ENCODE data around the gene LSM6.

The LSM6 gene

DNA sequence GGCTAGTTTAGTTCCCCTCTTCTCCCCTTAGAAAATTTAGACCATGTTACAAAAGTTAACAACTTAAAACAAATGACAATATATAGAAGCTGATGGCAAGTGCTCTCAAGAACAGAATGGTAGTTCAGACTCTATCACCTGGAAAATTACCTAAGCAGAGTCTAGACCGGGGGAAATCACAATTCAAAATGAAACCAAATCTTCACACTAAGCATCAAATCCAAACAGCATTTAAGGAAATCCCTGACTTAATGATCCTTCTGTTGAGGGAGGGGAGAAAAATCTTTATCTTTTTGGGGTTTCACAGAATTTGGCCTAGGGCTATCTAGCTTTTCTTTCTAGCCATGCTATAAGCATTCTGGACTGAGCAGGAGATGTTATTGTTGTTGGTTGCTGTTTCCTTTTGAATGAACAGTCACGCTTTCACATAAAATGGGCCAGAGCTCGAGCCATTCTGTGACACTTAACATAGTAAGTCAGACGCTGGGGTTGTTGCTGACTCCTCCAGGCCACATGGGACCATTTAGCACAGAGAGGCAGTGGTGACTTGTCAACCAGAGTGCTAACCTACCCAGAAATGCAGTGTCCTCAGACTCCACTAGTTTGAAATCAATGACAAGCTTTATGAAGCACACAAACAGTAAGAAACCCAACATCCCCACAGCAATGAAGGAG is 16.0 kb upstream of the LSM6 start:
- H3K36me3 Mint-ChIP-seq (ENCODE audit: low read depth), result no peaks in the 10 kb centered on the region
- H3K4me1 Mint-ChIP-seq, result no peaks in the 10 kb centered on the region
- peaks cover 3% of the 10 kb centered on the region for H3K27me3 Mint-ChIP-seq (ENCODE audit: low read depth)
- TF ChIP-seq, protein P1, sequence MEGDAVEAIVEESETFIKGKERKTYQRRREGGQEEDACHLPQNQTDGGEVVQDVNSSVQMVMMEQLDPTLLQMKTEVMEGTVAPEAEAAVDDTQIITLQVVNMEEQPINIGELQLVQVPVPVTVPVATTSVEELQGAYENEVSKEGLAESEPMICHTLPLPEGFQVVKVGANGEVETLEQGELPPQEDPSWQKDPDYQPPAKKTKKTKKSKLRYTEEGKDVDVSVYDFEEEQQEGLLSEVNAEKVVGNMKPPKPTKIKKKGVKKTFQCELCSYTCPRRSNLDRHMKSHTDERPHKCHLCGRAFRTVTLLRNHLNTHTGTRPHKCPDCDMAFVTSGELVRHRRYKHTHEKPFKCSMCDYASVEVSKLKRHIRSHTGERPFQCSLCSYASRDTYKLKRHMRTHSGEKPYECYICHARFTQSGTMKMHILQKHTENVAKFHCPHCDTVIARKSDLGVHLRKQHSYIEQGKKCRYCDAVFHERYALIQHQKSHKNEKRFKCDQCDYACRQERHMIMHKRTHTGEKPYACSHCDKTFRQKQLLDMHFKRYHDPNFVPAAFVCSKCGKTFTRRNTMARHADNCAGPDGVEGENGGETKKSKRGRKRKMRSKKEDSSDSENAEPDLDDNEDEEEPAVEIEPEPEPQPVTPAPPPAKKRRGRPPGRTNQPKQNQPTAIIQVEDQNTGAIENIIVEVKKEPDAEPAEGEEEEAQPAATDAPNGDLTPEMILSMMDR (IDR thresholded peaks at IDR 0.05; ENCODE audit: unreplicated experiment in 3 of 3), result no peak
- H3K4me3 Mint-ChIP-seq, result no peak overlapping the region
- H3K9me3 Mint-ChIP-seq, result peaks cover 14% of the 10 kb centered on the region
- H3K27ac Mint-ChIP-seq, result no peak overlapping the region

DNA sequence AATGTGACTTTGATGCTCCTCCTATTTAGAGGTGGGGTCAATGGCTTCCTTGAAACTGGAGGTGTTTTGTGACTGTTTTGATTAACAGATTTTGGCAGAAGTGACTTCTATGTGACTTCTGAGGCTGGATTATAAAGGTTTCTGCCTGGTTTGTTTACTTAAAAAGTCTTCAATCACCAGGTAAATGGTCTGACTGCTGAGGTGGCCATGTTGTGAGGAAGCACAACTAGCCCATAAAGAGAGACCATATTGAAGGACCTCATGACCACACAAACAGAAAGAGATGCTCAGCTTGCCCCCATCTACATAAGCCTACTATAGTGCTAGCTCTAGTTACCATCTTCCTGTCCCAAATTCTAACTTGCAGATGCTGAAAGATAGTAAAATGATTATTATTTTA is 14.3 kb upstream of the LSM6 start:
- H3K27me3 Mint-ChIP-seq (ENCODE audit: low read depth), result peaks cover 3% of the 10 kb centered on the region
- peaks cover 17% of the 10 kb centered on the region for H3K9me3 Mint-ChIP-seq
- TF ChIP-seq, protein P1 (IDR thresholded peaks at IDR 0.05; ENCODE audit: unreplicated experiment in 3 of 3), result no peak
- no peak overlapping the region for H3K4me3 Mint-ChIP-seq
- no peak overlapping the region for H3K27ac Mint-ChIP-seq
- no peaks in the 10 kb centered on the region for H3K36me3 Mint-ChIP-seq (ENCODE audit: low read depth)
- no peaks in the 10 kb centered on the region for H3K4me1 Mint-ChIP-seq

- TF ChIP-seq, protein P1 (IDR thresholded peaks at IDR 0.05; ENCODE audit: unreplicated experiment in 3 of 3), result no peak
- H3K27ac Mint-ChIP-seq, result no peak overlapping the region
- H3K9me3 Mint-ChIP-seq, result peaks cover 12% of the 10 kb centered on the region
- H3K27me3 Mint-ChIP-seq (ENCODE audit: low read depth), result peaks cover 3% of the 10 kb centered on the region
- no peaks in the 10 kb centered on the region for H3K36me3 Mint-ChIP-seq (ENCODE audit: low read depth)
- no peaks in the 10 kb centered on the region for H3K4me1 Mint-ChIP-seq
- no peak overlapping the region for H3K4me3 Mint-ChIP-seq
Measured at GRCh38 chr4:146165221-146165620, 10.3 kb upstream of the LSM6 start.

DNA sequence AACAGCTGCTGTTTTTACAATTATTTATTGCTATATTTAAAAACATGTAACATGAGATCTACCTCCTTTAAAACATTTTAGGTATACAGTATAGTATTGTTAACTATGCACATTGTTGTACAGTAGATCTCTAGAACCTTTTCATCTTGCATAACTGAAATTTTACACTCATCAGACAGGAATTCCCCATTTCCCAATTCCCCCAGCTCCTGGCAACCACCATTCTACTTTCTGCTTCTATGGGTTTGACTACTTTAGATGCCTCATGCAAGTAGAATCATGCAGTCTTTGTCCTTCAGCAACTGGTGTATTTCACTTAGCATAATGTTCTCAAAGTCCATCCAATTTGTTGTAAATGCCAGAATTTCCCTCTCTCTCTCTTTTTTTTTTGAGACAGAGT is 9.7 kb upstream of the LSM6 start:
- Mint-ChIP-seq H3K4me1 (no peaks in the 10 kb centered on the region), H3K27me3 (ENCODE audit: low read depth) (peaks cover 3% of the 10 kb centered on the region), H3K36me3 (ENCODE audit: low read depth) (no peaks in the 10 kb centered on the region), H3K4me3 (no peak overlapping the region), H3K27ac (no peak overlapping the region), H3K9me3 (peaks cover 7% of the 10 kb centered on the region)
- TF ChIP-seq, protein P1 (IDR thresholded peaks at IDR 0.05; ENCODE audit: unreplicated experiment in 3 of 3), result no peak

- TF ChIP-seq, protein P1 (IDR thresholded peaks at IDR 0.05; ENCODE audit: unreplicated experiment in 3 of 3), result no peak
- Mint-ChIP-seq H3K27me3 (ENCODE audit: low read depth) (no peaks in the 10 kb centered on the region), H3K4me1 (peaks cover 6% of the 10 kb centered on the region), H3K27ac (no peak overlapping the region), H3K9me3 (no peaks in the 10 kb centered on the region), H3K36me3 (ENCODE audit: low read depth) (no peaks in the 10 kb centered on the region), H3K4me3 (no peak overlapping the region)
Measured at GRCh38 chr4:146170149-146170548, 5.4 kb upstream of the LSM6 start.

- peak overlapping the region; percentile 90 to 95 (median 91) for H3K4me3 Mint-ChIP-seq
- peaks cover 34% of the 10 kb centered on the region for H3K4me1 Mint-ChIP-seq
- no peaks in the 10 kb centered on the region for H3K36me3 Mint-ChIP-seq (ENCODE audit: low read depth)
- no peaks in the 10 kb centered on the region for H3K9me3 Mint-ChIP-seq
- peak overlapping the region; percentile 24 to 76 (median 70) for H3K27ac Mint-ChIP-seq
- TF ChIP-seq, protein P1 (IDR thresholded peaks at IDR 0.05; ENCODE audit: unreplicated experiment in 3 of 3), result no peak
- H3K27me3 Mint-ChIP-seq (ENCODE audit: low read depth), result no peaks in the 10 kb centered on the region
Measured at GRCh38 chr4:146176891-146177290, 1.4 kb downstream of the LSM6 start.

Data from nephron (organoid).